ENCODE data around the gene EXOC4. TPM values are rescaled to one million over a fixed set of nuclear protein-coding genes. Genes with fewer than 3 reads are reported as not detected.

The EXOC4 gene
- total RNA-seq, 2 donors from 2014 or later = 53.5 to 62.3 TPM

DNA sequence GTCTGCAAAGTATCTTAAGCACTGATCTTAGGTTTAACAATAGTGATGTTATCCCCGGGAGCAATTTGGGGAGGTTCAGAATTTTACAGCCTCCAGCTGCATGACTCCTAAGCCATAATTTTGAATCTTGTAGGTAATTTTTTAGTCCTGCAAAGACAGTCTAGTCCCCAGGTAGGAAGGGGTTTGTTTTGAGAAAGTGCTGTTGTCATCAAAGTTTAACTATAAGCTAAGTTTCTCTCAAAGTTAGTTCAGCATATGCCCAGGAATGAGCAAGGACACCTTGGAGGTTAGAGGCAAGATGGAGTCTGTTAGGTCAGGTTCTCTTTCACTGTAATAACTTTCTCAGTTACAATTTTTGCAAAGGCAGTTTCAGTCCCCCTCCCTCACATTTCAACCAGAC is 795.3 kb downstream of the EXOC4 start:
- Mint-ChIP-seq H3K4me1 (no peaks in the 10 kb centered on the region), H3K9me3 (peaks cover 7% of the 10 kb centered on the region), H3K4me3 (no peak overlapping the region), H3K27me3 (no peaks in the 10 kb centered on the region), H3K36me3 (ENCODE audit: low read depth) (no peaks in the 10 kb centered on the region), H3K27ac (no peak overlapping the region)
- no peak for ATAC-seq (replicated peaks)

DNA sequence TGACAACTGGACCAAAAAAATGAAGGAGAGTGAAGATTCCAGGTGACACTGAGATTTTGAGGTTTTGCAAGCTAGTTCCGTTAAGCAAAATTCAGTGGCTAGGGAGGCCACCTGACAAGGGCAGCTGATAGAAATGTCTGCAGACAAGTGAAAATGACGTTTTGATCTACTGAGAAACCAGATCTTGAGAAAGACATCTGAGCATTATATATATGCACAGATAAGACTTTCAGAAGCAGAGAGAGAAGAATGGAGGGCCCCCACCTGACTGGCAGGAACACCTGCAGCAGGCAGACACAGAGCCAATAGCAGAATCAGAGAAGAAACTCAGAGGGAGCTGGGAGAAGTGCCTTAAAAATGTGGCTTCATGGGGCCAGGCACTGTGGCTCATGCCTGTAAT is 798.1 kb downstream of the EXOC4 start:
- Mint-ChIP-seq H3K9me3 (peaks cover 7% of the 10 kb centered on the region), H3K27me3 (no peaks in the 10 kb centered on the region), H3K27ac (no peak overlapping the region), H3K4me3 (no peak overlapping the region), H3K4me1 (no peaks in the 10 kb centered on the region), H3K36me3 (ENCODE audit: low read depth) (no peaks in the 10 kb centered on the region)
- ATAC-seq (replicated peaks) = no peak

DNA sequence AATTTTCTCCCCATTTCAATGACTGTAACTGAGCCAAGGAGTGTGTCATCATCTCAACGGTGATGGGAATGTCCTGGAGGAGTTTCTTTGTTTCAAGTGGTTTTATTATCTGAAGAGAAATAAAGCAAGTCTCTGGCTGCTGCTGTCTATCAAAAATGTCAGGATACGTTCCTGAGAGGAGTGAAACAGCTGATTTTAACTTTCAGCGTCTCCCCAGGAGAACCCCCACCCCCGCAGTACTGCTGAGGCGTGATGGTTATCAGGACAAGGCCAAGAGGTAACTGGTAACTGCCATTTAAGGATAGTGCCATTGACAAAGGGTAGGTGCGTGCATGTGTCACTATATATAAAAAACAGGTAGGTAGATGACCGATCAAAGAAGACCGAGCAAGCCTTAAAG is 803.9 kb downstream of the EXOC4 start:
- no peak overlapping the region for H3K4me3 Mint-ChIP-seq
- no peak for ATAC-seq (replicated peaks)
- H3K27ac Mint-ChIP-seq = no peak overlapping the region
- no peaks in the 10 kb centered on the region for H3K9me3 Mint-ChIP-seq
- H3K4me1 Mint-ChIP-seq = no peaks in the 10 kb centered on the region
- H3K36me3 Mint-ChIP-seq (ENCODE audit: low read depth) = peaks cover under 1% of the 10 kb centered on the region
- H3K27me3 Mint-ChIP-seq = no peaks in the 10 kb centered on the region

DNA sequence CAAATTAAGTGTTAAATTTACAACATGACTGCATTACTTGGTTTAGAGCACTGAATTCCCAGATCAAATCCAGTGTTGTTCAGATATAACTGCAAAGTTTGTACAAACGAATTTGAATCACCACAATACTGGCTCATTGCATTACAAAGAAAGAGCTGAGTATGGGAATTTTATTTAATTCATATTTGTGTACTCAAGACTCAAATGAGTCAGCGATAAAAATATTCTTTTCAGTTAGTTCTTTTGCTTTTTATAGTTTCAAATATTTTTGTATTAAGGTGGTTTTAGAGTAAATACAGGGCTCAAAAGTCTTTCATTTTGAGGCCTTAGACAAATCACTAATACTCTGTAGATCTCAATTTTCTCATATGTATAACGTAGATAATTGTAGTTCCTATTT is 805.6 kb downstream of the EXOC4 start:
- no peak for ATAC-seq (replicated peaks)
- Mint-ChIP-seq H3K27me3 (no peaks in the 10 kb centered on the region), H3K4me3 (no peak overlapping the region), H3K4me1 (no peaks in the 10 kb centered on the region), H3K9me3 (no peaks in the 10 kb centered on the region), H3K36me3 (ENCODE audit: low read depth) (peaks cover 5% of the 10 kb centered on the region), H3K27ac (no peak overlapping the region)

DNA sequence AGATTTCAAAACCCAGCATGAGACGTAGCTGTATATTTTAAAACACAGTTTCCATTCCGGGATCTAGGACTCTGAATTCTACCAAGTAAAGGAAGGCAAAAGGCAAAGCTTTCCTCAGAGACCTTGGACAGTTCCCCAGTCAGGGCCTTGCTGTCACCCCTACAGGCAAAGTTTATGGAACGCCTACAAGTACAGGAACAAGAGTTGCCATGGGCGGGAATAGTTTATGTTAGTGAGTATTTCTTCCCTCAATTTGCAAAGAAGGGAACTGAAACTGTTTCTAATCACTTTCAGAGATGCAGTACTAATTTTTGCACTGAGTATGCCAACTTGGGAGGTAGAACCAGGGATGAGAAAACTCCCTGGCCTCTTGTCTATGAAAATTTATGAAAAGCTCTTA is 806.1 kb downstream of the EXOC4 start:
- Mint-ChIP-seq H3K36me3 (ENCODE audit: low read depth) (peaks cover 5% of the 10 kb centered on the region), H3K27ac (no peak overlapping the region), H3K4me1 (no peaks in the 10 kb centered on the region), H3K4me3 (no peak overlapping the region), H3K9me3 (no peaks in the 10 kb centered on the region), H3K27me3 (no peaks in the 10 kb centered on the region)
- no peak for ATAC-seq (replicated peaks)

DNA sequence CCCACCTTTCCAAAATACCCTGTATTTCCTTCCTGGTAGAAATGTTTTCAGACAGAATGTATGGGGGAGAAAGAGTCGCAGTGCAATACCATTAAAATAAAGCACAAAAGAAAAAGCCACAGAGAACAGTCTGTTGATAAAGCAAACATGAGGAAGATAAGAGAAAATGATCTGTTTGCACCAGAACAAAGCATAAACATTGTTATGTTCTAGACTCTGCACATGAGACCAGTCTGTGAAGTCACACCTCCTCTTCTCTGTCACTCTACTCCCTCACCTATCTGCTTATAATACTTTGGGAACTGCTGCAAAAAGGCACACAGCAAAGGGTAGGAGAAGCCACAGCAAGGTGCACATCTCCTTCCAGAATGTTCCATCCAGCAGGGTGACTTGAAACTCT is 807.0 kb downstream of the EXOC4 start:
- no peak overlapping the region for H3K27ac Mint-ChIP-seq
- no peaks in the 10 kb centered on the region for H3K9me3 Mint-ChIP-seq
- no peak for ATAC-seq (replicated peaks)
- no peaks in the 10 kb centered on the region for H3K4me1 Mint-ChIP-seq
- peaks cover 5% of the 10 kb centered on the region for H3K36me3 Mint-ChIP-seq (ENCODE audit: low read depth)
- no peaks in the 10 kb centered on the region for H3K27me3 Mint-ChIP-seq
- H3K4me3 Mint-ChIP-seq = no peak overlapping the region

DNA sequence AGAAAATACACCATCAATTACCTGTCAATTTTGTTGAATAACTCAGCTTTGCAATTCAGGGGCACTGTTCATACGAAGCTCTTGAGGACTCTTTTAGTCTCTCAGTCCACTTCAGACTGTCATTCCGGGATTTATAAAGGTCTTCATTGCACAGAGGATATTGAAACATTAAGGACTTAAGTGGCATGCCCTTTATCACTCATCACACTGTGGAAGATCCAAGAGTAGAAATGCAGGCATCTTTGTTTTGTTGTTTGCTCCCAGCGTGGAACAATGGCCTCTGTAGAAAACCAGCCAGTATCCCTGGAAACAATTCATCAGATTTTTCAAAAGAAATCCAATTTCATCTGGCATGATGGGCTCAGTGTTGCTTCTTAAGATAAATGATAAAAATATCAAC is 808.0 kb downstream of the EXOC4 start:
- Mint-ChIP-seq H3K27me3 (no peaks in the 10 kb centered on the region), H3K27ac (no peak overlapping the region), H3K9me3 (no peaks in the 10 kb centered on the region), H3K36me3 (ENCODE audit: low read depth) (peaks cover 11% of the 10 kb centered on the region), H3K4me1 (no peaks in the 10 kb centered on the region), H3K4me3 (no peak overlapping the region)
- no peak for ATAC-seq (replicated peaks)

DNA sequence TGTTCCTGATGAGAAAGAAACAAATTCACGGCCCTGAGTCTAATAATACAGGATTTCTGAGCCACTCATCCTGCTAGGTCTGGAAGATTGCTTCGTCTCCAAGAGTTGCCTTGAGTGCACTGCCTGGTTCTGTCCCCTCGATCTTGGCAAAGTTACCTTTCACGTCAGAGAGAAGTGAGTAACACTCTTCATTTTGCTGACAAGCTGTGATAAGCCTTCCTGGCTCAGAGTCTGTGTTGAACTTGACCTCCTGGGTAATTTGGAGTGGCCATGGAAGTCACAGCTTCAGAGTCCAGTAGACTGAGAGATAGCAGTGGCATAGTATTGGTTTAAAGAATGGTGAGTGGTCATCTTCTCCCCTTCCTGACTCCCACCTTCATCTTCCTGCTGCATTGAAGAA is 809.6 kb downstream of the EXOC4 start:
- no peak overlapping the region for H3K4me3 Mint-ChIP-seq
- H3K27ac Mint-ChIP-seq = no peak overlapping the region
- ATAC-seq (replicated peaks) = no peak
- no peaks in the 10 kb centered on the region for H3K27me3 Mint-ChIP-seq
- peaks cover 11% of the 10 kb centered on the region for H3K36me3 Mint-ChIP-seq (ENCODE audit: low read depth)
- H3K9me3 Mint-ChIP-seq = no peaks in the 10 kb centered on the region
- no peaks in the 10 kb centered on the region for H3K4me1 Mint-ChIP-seq

DNA sequence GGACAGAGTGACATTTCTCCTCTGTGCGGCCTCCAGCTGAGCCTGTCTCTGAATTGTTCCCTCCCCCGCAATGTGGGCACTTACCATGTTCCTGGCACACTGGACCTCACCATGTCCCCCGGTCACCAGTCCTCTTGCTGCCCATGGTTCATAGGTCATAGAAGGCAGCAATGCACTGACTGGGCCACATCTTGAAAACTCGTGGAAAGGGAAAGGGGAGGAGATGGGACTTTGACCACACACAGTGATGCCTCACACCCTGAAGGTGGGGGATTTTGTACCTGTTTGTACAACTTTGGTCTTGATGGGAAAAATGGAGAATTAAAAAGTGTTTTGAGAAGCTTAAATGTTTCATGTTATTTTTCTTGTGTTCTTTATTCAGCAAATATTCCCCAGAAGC is 812.5 kb downstream of the EXOC4 start:
- no peak overlapping the region for H3K4me3 Mint-ChIP-seq

DNA sequence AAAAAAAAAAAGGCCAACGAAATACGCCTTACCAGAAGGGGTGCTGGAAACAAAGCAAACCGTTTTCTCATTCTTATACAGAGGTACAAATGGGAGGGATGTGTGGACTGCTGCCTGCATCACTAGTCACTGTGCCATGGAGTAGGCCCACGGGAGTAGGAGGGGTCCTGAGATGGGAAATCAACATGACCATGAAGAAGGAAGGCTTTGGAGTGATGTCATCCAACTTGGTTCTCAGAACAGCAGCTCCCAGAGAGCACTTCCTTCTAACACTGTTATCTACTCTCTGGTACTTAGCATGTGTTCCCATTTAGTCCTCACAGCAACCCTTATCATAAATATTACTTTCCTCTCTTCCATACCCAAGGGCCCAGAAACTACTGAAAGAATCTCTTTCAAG is 814.3 kb downstream of the EXOC4 start:
- ATAC-seq (replicated peaks) = no peak
- Mint-ChIP-seq H3K4me1 (no peaks in the 10 kb centered on the region), H3K27ac (no peak overlapping the region), H3K9me3 (no peaks in the 10 kb centered on the region), H3K27me3 (no peaks in the 10 kb centered on the region), H3K4me3 (no peak overlapping the region), H3K36me3 (ENCODE audit: low read depth) (peaks cover 7% of the 10 kb centered on the region)

More for the DNA sequence above, 812.5 kb downstream of the EXOC4 start:
- no peak for ATAC-seq (replicated peaks)
- Mint-ChIP-seq H3K27ac (no peak overlapping the region), H3K4me1 (no peaks in the 10 kb centered on the region), H3K9me3 (no peaks in the 10 kb centered on the region), H3K36me3 (ENCODE audit: low read depth) (peaks cover 11% of the 10 kb centered on the region), H3K27me3 (no peaks in the 10 kb centered on the region)

DNA sequence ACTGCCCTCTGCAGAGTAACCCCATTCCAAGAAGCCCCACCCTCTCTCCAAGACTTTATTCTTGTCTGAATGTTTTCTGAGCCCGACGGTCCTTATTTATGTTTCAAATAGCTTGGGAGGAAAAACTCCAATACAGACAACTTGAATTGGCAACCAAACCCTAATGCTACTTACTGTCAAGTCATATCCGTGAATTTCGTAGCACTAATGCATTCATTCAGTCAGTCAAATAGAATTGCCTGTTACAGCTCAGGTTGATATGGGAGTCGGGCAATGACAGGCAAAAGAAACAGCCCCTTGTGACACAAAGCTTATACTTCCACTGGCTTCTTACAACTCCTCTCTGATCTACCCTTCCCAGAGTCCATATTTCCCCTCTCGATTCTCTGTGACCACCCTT is 815.8 kb downstream of the EXOC4 start:
- Mint-ChIP-seq H3K36me3 (ENCODE audit: low read depth) (peaks cover 6% of the 10 kb centered on the region), H3K27ac (no peak overlapping the region), H3K27me3 (no peaks in the 10 kb centered on the region)

DNA sequence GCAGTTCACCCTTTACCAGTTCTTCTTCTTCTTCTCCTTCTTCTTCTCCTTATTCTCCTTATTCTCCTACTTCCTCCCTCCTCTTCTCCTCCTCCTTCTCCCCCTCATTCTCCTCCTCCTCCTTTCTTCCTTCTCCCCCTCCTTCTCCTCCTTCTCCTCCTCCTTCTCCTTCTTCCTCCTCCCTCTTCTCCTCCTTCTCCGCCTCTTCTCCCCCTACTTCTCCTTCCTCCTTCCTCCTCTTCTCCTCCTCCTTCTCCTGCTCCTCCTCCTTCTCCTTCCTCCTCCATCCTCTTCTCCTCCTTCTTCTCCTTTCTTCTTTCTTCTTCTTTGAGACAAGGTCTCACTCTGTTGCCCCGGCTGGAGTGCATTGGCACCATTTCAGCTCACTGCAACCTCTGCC is 816.3 kb downstream of the EXOC4 start:
- Mint-ChIP-seq H3K36me3 (ENCODE audit: low read depth) (peaks cover 6% of the 10 kb centered on the region), H3K27ac (no peak overlapping the region), H3K27me3 (no peaks in the 10 kb centered on the region), H3K9me3 (no peaks in the 10 kb centered on the region), H3K4me1 (no peaks in the 10 kb centered on the region), H3K4me3 (no peak overlapping the region)
- ATAC-seq (replicated peaks) = no peak

More for the DNA sequence above, 815.8 kb downstream of the EXOC4 start:
- no peak overlapping the region for H3K4me3 Mint-ChIP-seq
- no peaks in the 10 kb centered on the region for H3K9me3 Mint-ChIP-seq
- ATAC-seq (replicated peaks) = no peak
- no peaks in the 10 kb centered on the region for H3K4me1 Mint-ChIP-seq

DNA sequence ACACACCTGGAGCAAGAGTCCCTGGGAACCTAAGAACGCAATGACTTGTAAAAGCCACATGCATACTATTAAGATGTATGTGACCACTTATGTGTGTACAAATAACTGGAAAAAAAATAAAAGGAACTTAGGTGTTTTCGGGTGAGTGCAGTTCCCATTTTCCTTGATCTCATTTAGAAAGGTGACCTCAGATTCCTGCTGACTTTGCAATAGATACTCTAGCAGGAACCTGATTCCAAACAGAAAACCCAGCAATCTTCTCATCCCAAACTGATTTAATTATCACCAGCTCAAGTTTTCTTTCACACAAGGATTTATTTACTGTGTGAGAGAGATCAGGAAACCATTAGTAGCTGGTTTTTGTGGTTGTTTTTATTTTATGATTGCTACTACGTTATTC is 817.8 kb downstream of the EXOC4 start:
- no peak overlapping the region for H3K4me3 Mint-ChIP-seq
- H3K9me3 Mint-ChIP-seq = peaks cover 3% of the 10 kb centered on the region
- H3K36me3 Mint-ChIP-seq (ENCODE audit: low read depth) = peaks cover 2% of the 10 kb centered on the region
- no peaks in the 10 kb centered on the region for H3K4me1 Mint-ChIP-seq
- no peak for ATAC-seq (replicated peaks)
- H3K27ac Mint-ChIP-seq = no peak overlapping the region
- no peaks in the 10 kb centered on the region for H3K27me3 Mint-ChIP-seq

DNA sequence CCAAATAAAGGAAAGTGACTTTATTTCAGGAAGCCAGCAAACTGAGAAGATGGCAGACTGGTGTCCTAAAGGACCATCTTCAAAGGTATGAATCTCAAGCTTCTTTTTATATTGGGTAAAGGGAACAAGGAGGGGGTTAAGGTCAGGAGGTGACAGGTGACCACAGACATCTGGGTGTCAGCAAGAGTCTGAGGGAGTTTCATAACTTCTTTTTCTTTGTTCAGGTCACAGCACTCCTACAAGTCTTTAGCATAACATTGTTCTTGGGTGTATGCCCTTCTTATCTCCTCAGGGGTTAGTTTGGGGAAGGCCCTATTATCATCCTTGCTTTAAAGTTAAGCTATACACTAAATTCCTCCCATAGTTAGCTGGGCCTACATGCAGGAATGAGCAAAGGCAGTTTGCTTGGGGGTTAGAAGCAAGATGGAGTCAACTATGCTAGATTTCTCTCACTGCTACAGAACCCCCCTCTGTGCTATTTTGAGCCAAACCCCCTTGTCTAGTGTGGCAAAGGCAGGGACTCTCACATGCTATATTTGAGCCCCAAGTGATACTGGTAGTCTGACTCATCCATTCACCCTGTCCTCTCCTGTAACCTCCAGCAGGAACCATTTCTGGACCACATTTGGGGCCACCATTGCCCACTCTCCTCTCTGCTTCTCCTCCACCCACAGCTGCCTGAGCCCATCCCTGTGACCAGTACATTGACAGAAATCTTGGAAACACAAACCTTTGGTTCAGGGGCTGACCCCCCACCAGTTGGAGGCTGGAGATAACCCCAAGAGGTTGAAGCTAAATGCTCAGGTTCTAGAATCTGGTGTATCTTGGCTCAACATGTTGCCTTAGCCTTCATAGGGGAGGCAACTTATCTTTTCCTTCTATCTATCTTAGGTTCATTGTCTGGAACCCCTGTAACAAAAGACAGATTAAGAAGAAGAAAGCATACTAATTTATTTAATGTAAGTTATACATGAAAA is 818.8 kb downstream of the EXOC4 start:
- no peak overlapping the region for H3K4me3 Mint-ChIP-seq
- ATAC-seq (replicated peaks) = peak; percentile 39
- H3K27ac Mint-ChIP-seq = no peak overlapping the region

DNA sequence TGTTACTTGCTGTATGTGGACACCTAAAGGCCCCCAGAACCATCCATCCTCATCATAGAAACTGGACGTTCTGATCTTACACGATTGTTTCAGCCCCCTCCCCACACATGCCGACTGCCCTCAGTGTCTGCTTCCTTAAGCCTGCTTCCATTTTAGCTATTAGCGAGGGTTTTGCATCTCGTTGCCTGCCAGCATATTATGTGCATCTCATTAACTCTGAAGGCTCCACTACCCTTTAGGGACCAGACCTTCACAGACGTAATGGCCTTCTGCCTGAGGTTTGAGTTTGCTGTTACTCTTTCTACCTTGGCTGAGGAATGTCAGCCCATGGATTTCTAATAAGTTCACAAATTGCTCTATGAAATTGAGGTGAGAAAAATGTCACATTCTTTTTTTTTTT is 820.4 kb downstream of the EXOC4 start:
- peaks cover 3% of the 10 kb centered on the region for H3K9me3 Mint-ChIP-seq
- no peaks in the 10 kb centered on the region for H3K36me3 Mint-ChIP-seq (ENCODE audit: low read depth)
- H3K4me1 Mint-ChIP-seq = no peaks in the 10 kb centered on the region
- ATAC-seq (replicated peaks) = no peak
- H3K4me3 Mint-ChIP-seq = no peak overlapping the region
- no peak overlapping the region for H3K27ac Mint-ChIP-seq
- H3K27me3 Mint-ChIP-seq = no peaks in the 10 kb centered on the region

More for the DNA sequence above, 818.8 kb downstream of the EXOC4 start:
- H3K36me3 Mint-ChIP-seq (ENCODE audit: low read depth) = no peaks in the 10 kb centered on the region
- H3K4me1 Mint-ChIP-seq = no peaks in the 10 kb centered on the region
- no peaks in the 10 kb centered on the region for H3K27me3 Mint-ChIP-seq
- H3K9me3 Mint-ChIP-seq = peaks cover 3% of the 10 kb centered on the region
